GM18870 (cell line): ENCODE data around the gene NCOA6.
"Not testable (repeated sequence)": the region's sequence is repeated elsewhere in the genome, so short reads cannot be mapped to it uniquely, and the experiment has no call there.

ENCODE experiments used
- ATAC-seq: cut with Tn5 transposase; IDR thresholded peaks from one replicate; pipeline ENCODE4 v1.9.1; 2021; ENCODE audit warnings: moderate library complexity; ENCODE audit not compliant: unreplicated experiment

Gene NCOA6

GRCh38 chr20:34722560-34722959, 102.9 kb downstream of the NCOA6 start:
- ATAC-seq, result not testable (repeated sequence)

- no peak for ATAC-seq
These were observed 105.2 kb downstream of the NCOA6 start for GRCh38 chr20:34720266-34720665.

GRCh38 chr20:34719242-34720017, 106.0 kb downstream of the NCOA6 start:
- peak; percentile 90 for ATAC-seq

GRCh38 chr20:34717230-34718095, 108.0 kb downstream of the NCOA6 start:
- no peak for ATAC-seq

GRCh38 chr20:34716921-34717229, 108.6 kb downstream of the NCOA6 start:
- no peak for ATAC-seq

- ATAC-seq, result no peak
These were observed 110.1 kb downstream of the NCOA6 start for GRCh38 chr20:34715384-34715783.

- ATAC-seq, result not testable (repeated sequence)
These were observed 111.4 kb downstream of the NCOA6 start for GRCh38 chr20:34713944-34714515.

- ATAC-seq, result no peak
These were observed 112.1 kb downstream of the NCOA6 start for GRCh38 chr20:34713194-34713943.

GRCh38 chr20:34712525-34713192, 112.8 kb downstream of the NCOA6 start:
- ATAC-seq, result no peak

- ATAC-seq, result no peak
These were observed 113.5 kb downstream of the NCOA6 start for GRCh38 chr20:34711813-34712430.

GRCh38 chr20:34710861-34711574, 114.4 kb downstream of the NCOA6 start:
- ATAC-seq, result no peak

GRCh38 chr20:34710568-34710839, 114.9 kb downstream of the NCOA6 start:
- no peak for ATAC-seq

- no peak for ATAC-seq
These were observed 115.5 kb downstream of the NCOA6 start for GRCh38 chr20:34709831-34710567.

GRCh38 chr20:34709044-34709830, 116.2 kb downstream of the NCOA6 start:
- no peak for ATAC-seq

- no peak for ATAC-seq
These were observed 116.8 kb downstream of the NCOA6 start for GRCh38 chr20:34708621-34709043.

GRCh38 chr20:34706912-34707784, 118.3 kb downstream of the NCOA6 start:
- ATAC-seq, result no peak

- no peak for ATAC-seq
These were observed 119.1 kb downstream of the NCOA6 start for GRCh38 chr20:34706302-34706875.
